ENCODE data around the gene CORO7.

CORO7 gene

GRCh38 chr16:4365615-4366014, 50.8 kb downstream of the CORO7 start:
- in situ Hi-C loops (cut with HindIII; ENCODE audit: low sequenced_read_pairs), result no loop called here
- TF ChIP-seq CTCF (IDR thresholded peaks at IDR 0.05; ENCODE audit: low read depth, low read length), result no peak
- H3K4me3 ChIP-seq (ENCODE audit: low read depth, low read length), result no peak overlapping the region
- no peak for DNase-seq (ENCODE audit: low read depth, low spot score)

GRCh38 chr16:4365014-4365406, 51.4 kb downstream of the CORO7 start:
- H3K4me3 ChIP-seq (ENCODE audit: low read depth, low read length), result no peak overlapping the region
- TF ChIP-seq CTCF (IDR thresholded peaks at IDR 0.05; ENCODE audit: low read depth, low read length), result no peak
- no peak for DNase-seq (ENCODE audit: low read depth, low spot score)
- in situ Hi-C loops (cut with HindIII; ENCODE audit: low sequenced_read_pairs), result no loop called here

- H3K4me3 ChIP-seq (ENCODE audit: low read depth, low read length), result no peak overlapping the region
- in situ Hi-C loops (cut with HindIII; ENCODE audit: low sequenced_read_pairs), result no loop called here
- no peak for DNase-seq (ENCODE audit: low read depth, low spot score)
- TF ChIP-seq CTCF (IDR thresholded peaks at IDR 0.05; ENCODE audit: low read depth, low read length), result no peak
These were observed 52.0 kb downstream of the CORO7 start for GRCh38 chr16:4364196-4365013.

GRCh38 chr16:4362476-4363135, 53.8 kb downstream of the CORO7 start:
- no peak for TF ChIP-seq CTCF (IDR thresholded peaks at IDR 0.05; ENCODE audit: low read depth, low read length)
- no peak overlapping the region for H3K4me3 ChIP-seq (ENCODE audit: low read depth, low read length)
- no peak for DNase-seq (ENCODE audit: low read depth, low spot score)
- in situ Hi-C loops (cut with HindIII; ENCODE audit: low sequenced_read_pairs), result no loop called here

- no peak for TF ChIP-seq CTCF (IDR thresholded peaks at IDR 0.05; ENCODE audit: low read depth, low read length)
- DNase-seq (ENCODE audit: low read depth, low spot score), result no peak
- in situ Hi-C loops (cut with HindIII; ENCODE audit: low sequenced_read_pairs), result no loop called here
- no peak overlapping the region for H3K4me3 ChIP-seq (ENCODE audit: low read depth, low read length)
These were observed 54.5 kb downstream of the CORO7 start for GRCh38 chr16:4361944-4362311.

GRCh38 chr16:4361033-4361943, 55.1 kb downstream of the CORO7 start:
- no peak for TF ChIP-seq CTCF (IDR thresholded peaks at IDR 0.05; ENCODE audit: low read depth, low read length)
- no peak for DNase-seq (ENCODE audit: low read depth, low spot score)
- in situ Hi-C loops (cut with HindIII; ENCODE audit: low sequenced_read_pairs), result no loop called here
- no peak overlapping the region for H3K4me3 ChIP-seq (ENCODE audit: low read depth, low read length)

All from astrocyte of the spinal cord (primary cell).